SK-MEL-5 (cell line): ENCODE data around the gene LRRC14B. TPM values are rescaled to one million over a fixed set of nuclear protein-coding genes. Genes with fewer than 3 reads are reported as not detected.

Experiments used
- DNase-seq: peaks from one replicate; pipeline ENCODE4 v3.0.0-alpha.2; 2016; ENCODE audit warnings: low read depth, low spot score
- in situ Hi-C: cut with HindIII; loops from 2 replicates; pipeline ENCODE4 v1.10.0; 2016; ENCODE audit warnings: low sequenced_read_pairs, high pct_unique_total_duplicates, low pct_unique_long_range_greater_than_20kb
- total RNA-seq: library from RNA; depleted of rRNA; stranded (reverse); fragments of >200 nt; shearing (Covaris generic); gene quantifications from 2 replicates; pipeline ENCODE4 v1.2.3, GENCODE V29; 2014

LRRC14B gene
- total RNA-seq, 1 experiment from 2014 or later = not detected

GRCh38 chr5:169728-170094 is 21.6 kb upstream of the LRRC14B start:
- in situ Hi-C loops = no loop called here
- no peak for DNase-seq

DNA sequence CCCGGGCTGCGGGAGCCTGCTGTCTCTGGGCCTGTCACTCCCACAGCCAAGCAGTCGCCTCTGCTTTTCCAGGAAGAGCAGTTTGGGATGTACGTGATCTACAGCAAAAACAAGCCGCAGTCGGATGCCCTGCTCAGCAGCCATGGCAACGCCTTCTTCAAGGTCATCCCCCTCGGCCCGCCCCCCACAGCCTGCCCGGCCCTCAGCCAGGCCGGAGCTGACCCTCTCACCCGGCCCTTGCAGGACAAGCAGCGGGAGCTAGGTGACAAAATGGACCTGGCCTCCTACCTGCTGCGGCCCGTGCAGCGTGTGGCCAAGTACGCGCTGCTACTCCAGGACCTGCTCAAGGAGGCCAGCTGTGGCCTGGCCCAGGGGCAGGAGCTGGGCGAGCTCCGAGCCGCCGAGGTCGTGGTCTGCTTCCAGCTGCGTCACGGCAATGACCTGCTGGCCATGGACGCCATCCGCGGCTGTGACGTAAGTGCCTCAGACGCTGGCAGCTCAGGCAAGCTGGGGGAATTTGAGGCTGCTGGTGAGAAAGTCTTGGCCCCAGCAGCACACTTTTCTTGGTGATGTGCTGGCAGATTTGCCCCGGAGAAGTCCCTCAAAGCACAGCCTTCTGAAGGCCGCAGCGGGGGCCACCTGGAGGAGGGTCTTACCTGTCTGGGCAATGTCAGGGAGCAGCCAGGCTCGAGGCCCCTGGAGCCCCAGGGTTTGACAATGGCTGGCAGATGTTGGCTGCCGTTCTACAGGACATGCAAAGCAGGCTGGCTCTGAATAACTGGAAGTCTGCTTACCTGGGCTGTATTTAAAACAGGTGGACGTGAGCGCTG is 20.1 kb upstream of the LRRC14B start:
- DNase-seq = no peak
- in situ Hi-C loops = no loop called here

DNA sequence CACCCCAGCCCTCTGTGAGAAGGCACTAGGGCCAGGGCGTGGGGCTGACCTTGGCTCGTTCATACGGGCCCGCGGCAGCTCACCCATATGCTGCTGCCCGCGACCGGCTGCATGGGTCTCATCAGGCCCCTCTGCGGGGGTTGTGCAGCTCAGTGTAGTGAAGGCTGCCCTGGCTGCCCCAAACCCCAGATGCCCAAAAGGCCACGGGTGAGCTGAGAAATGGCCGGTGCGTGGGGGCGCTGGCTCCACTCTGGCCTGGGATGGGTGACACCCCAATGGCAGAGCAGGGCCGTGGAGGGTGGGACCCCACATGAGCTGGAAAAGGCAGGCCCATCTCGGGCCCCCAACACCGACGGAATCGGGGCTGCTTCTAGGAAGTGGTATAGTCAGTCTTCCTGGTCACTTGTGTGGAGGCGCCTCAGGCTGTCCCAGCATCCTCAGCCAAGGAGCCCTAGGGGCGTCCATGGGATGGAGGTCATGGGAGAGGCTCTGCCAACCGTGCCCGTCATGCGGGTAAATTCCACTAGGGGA is 19.4 kb upstream of the LRRC14B start:
- in situ Hi-C loops = no loop called here
- DNase-seq = no peak

- DNase-seq = no peak
- in situ Hi-C loops = no loop called here
Measured at GRCh38 chr5:172421-172820, 18.9 kb upstream of the LRRC14B start.

- in situ Hi-C loops = no loop called here
- no peak for DNase-seq
Measured at GRCh38 chr5:172841-173251, 18.4 kb upstream of the LRRC14B start.

DNA sequence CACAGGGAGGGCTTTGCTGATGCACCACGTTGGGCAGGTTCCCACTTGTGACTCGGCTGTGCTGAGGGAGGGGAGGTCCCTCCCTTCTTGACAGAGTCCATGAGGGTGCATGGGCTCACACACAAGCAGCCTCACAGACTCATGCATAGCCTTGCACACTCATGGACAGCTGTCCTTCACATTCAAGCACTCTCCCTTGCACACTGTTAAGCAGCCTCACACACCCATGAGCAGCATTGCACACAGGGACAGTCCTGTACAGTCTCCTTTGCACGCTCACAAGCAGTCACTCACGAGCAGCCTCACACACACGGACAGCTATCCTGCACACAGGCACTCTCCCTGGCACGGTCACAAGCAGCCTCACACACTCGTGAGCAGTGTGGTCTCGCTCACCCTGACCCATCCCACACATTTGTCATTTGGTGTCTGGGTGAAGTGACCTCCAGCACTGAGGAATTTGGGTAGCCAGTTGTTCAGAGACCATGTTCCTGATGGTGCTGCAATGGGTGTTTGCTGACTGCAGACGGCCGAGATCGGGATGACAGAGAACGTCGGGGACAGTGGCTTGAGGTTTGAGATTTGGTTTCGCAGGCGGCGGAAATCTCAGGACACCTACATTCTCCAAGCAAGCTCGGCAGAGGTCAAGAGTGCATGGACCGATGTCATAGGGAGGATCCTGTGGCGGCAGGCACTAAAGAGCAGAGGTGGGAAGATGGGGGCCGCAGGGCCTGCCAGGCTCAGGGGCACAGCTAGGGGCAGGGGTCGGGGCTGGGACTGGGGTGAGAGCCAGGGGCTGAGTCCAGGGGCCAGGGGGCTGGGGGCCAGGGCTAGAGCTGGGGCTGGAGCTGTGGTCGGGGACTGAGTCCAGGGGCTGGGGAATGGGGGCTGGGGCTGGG is 17.7 kb upstream of the LRRC14B start:
- no peak for DNase-seq
- in situ Hi-C loops = no loop called here

- no peak for DNase-seq
- in situ Hi-C loops = no loop called here
Measured at GRCh38 chr5:174291-174600, 17.0 kb upstream of the LRRC14B start.

- in situ Hi-C loops = no loop called here
- DNase-seq = no peak
Measured at GRCh38 chr5:174876-175465, 16.3 kb upstream of the LRRC14B start.

GRCh38 chr5:176296-176823 is 14.9 kb upstream of the LRRC14B start:
- in situ Hi-C loops = no loop called here
- DNase-seq = no peak

DNA sequence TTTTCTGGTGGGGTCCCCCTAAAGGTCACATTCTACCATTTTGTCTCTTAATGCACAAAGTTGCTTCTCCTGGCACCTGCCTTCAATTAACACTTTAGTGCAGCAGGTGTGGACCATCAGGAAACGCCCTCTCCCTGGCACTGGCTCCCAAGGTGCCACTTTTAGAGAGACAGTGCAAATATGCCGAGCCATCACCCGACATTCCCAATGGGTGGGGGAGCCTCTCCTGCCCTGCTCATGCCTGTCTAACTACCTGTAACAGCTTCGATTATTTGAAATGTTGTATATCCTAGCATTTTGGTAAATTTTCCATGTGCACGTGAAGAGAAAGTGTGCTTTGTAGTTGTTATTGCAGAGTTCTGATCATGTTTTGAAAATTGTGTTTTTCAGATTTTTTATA is 13.2 kb upstream of the LRRC14B start:
- in situ Hi-C loops = no loop called here
- DNase-seq = no peak

DNA sequence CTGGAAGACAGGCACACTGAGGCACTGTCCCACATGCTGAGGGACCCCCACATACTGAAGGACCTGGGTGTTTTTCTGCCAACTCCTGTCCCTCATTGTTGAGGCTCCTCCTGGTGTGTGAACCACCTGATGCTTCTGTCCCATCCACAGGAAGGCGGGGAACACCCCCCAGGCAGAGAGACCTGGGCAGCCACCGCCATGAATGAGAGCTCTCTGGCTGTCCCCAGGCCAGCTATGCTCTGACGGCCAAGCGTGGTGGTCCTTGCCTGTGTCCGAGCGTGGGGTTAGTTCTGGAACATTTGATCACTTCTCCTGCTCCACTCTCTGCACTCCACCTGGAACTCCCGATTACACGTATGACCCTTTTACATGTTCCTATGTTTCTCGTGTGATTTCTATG is 11.9 kb upstream of the LRRC14B start:
- in situ Hi-C loops = no loop called here
- DNase-seq = no peak

- DNase-seq = no peak
- in situ Hi-C loops = no loop called here
Measured at GRCh38 chr5:180286-180918, 10.9 kb upstream of the LRRC14B start.

- in situ Hi-C loops = no loop called here
Measured at GRCh38 chr5:181160-181559, 10.1 kb upstream of the LRRC14B start.

DNA sequence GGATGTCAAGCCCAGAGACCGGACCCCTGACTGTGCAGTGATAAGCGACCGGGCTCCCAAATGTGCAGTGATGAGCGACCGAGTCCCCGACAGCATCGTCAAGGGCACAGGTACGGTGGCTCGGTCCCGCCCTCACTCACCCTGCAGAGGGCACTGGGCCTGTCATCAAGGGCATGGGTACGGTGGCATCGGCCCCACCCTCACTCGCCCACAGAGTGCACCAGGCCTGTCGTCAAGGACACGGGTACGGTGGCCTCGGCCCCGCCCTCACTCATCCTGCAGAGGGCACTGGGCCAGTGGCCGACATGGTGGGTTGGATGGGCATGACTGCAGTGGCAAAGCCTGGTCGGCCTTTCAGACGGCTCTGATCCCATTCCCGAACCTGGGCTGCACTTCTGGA is 9.7 kb upstream of the LRRC14B start:
- in situ Hi-C loops = no loop called here
- DNase-seq = no peak

More at GRCh38 chr5:181160-181559, 10.1 kb upstream of the LRRC14B start:
- no peak for DNase-seq

DNA sequence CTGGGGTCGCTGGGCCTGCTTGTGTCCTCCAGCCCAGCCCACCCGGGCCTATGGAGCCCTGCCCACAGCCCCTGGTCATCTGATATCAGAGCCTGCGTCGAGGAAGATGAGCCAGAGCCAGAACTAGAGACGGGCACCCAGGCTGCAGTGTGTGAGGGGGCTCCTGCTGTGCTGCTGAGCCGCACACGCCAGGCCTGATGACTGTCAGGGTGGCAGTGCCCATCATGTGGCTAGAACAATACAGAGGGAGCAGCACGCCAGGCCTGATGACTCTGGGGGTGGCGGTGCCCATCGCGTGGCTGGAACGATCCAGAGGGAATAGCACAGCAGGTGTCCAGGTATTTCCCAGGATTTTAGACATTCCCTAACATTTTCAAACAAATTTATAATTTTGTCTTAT is 9.2 kb upstream of the LRRC14B start:
- in situ Hi-C loops = no loop called here
- DNase-seq = no peak

DNA sequence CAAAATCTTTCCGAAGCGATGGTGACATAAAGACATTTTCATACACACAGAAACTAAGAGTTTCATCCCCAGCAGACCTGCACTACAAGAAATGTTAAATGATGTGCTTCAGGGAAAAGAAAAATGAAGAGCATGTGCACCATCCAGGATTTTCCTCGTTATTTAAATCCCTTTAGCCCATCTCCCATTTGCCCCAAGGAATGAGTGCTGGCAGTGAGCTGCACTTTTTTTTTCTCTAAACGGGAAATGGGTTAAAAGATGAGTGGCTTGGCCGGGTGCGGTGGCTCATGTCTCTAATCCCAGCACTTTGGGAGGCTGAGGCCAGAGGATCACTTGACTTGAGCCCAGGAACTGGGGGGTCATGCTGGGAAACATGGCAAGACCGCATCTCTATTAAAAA is 6.8 kb upstream of the LRRC14B start:
- in situ Hi-C loops = no loop called here
- DNase-seq = no peak

DNA sequence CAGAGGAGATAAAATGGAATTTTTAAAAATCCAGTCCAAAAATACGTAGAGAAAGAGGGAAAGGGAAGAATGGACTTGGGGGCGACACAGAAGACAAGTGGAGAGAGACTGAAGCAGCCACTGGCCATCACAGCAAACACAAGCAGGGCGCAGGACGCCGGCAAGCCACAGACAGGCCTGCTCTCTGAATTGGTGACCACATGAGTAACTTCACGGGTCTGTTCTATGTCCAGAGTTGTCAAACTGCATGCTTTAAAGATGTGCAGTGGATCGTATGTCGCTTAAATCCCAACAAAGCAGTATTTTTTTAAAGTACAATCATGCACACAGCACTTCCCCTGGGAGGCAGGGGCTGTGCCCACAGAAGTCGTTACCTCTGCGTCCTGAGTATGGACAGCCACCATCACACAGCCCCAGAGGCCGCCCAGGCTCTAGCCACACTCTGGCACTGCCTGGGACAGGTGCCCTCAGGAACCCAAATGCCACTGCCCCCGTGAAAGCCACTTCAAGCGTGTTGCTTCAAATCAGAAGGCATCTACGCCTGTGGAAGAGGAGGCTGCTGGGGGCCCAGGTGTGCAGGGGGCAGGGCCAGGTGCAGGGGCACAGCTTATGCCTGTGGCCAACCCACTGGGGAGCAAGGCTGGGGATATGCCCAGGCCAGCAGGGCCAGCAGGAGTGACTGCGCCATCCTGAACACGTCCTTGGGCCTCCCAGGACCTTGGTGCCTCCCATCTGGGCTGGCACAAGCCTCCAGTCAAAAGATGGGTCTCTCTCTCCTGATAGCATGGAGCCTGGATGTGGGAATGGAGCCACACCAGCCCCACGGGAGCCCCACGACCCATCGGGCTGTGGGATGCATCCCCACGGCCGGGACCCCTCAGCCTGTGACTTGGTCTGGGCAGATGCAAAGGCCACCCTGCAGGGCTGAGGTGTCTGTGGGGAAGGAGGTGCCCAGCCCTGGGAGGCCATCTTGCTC is 5.9 kb upstream of the LRRC14B start:
- no peak for DNase-seq
- in situ Hi-C loops = no loop called here
